SK-N-SH (cell line): ENCODE data around the gene RAVER2. TPM values are rescaled to one million over a fixed set of nuclear protein-coding genes. Genes with fewer than 3 reads are reported as not detected.

Experiments used
- CTCF ChIA-PET: fragments of 300-600, 350-600 bp; formaldehyde crosslinking; extraction: SDS; loops from one replicate; lab custom pipeline; 2021; lab: Yijun Ruan, JAX
- POLR2A ChIA-PET: fragments of 350-600 bp; sonication (Branson Sonifier 250); formaldehyde crosslinking; extraction: SDS; loops from one replicate; lab custom pipeline; 2020; ENCODE audit warnings: antibody characterized with exemption, inconsistent platforms; lab: Yijun Ruan, JAX
- DNase-seq: peaks from one replicate; pipeline ENCODE4 v3.0.0; 2012
- H2AFZ ChIP-seq: fragments of 200-600 bp; sonication (generic); 2 replicates; pipeline ENCODE4 v1.8.1; 2016; ENCODE audit warnings: antibody characterized with exemption, mild to moderate bottlenecking, low read depth
- H3F3A ChIP-seq: fragments of 200-600 bp; sonication (generic); replicated peaks from 2 replicates; pipeline ENCODE3; 2016; ENCODE audit warnings: antibody characterized with exemption, mild to moderate bottlenecking; ENCODE audit not compliant: insufficient read depth
- H3K27ac ChIP-seq, 2 experiments: fragments of 200-500 bp in 1 of 2; fragments of 200-600 bp in 1 of 2; sonication (Bioruptor generic) in 1 of 2; sonication (generic), shearing (Covaris generic) in 1 of 2; 2 replicates each; pipeline versions ENCODE4 v1.5.1 to v1.6.1; 2014 to 2016; ENCODE audit warnings: low read depth in 2 of 2, inconsistent platforms in 1 of 2, low read length in 1 of 2, mild to moderate bottlenecking in 1 of 2, mixed read lengths in 1 of 2
- H3K27me3 ChIP-seq: fragments of 200-600 bp; sonication (generic), shearing (Covaris generic); 2 replicates; pipeline ENCODE4 v1.6.1; 2016; ENCODE audit warnings: mixed run types; ENCODE audit not compliant: insufficient read depth
- H3K36me3 ChIP-seq, 2 experiments: fragments of 200-500 bp in 1 of 2; fragments of 200-600 bp in 1 of 2; sonication (Bioruptor generic) in 1 of 2; sonication (generic) in 1 of 2; replicated peaks in 1 of 2; 2 replicates each; pipeline versions ENCODE3 to v1.5.1; 2014 to 2016; ENCODE audit warnings: low read length in 1 of 2, mild to moderate bottlenecking in 1 of 2; ENCODE audit not compliant: insufficient read depth in 2 of 2, control insufficient read depth in 1 of 2
- H3K4me1 ChIP-seq, 2 experiments: fragments of 200-500 bp in 1 of 2; fragments of 200-600 bp in 1 of 2; sonication (Bioruptor generic) in 1 of 2; sonication (generic), shearing (Covaris generic) in 1 of 2; 2 replicates each; pipeline versions ENCODE4 v1.5.1 to v1.6.1; 2014 to 2016; ENCODE audit warnings: low read depth in 1 of 2, low read length in 1 of 2, mixed run types in 1 of 2; ENCODE audit not compliant: insufficient read depth in 2 of 2, control insufficient read depth in 1 of 2
- H3K4me2 ChIP-seq: fragments of 200-600 bp; sonication (generic), shearing (Covaris generic); 2 replicates; pipeline ENCODE4 v1.6.1; 2017; ENCODE audit warnings: mixed run types
- H3K4me3 ChIP-seq, 2 experiments: fragments of 200-500 bp in 1 of 2; fragments of 200-600 bp in 1 of 2; sonication (Bioruptor generic) in 1 of 2; sonication (generic), shearing (Covaris generic) in 1 of 2; 2 replicates each; pipeline versions ENCODE4 v1.5.1 to v1.8.1; 2014 to 2016; ENCODE audit warnings: low read depth in 2 of 2, inconsistent platforms in 1 of 2, low read length in 1 of 2, mild to moderate bottlenecking in 1 of 2, mixed read lengths in 1 of 2, moderate library complexity in 1 of 2
- H3K79me2 ChIP-seq: fragments of 200-600 bp; sonication (generic); 2 replicates; pipeline ENCODE4 v1.8.1; 2017; ENCODE audit warnings: mild to moderate bottlenecking; ENCODE audit not compliant: insufficient read depth
- H3K9ac ChIP-seq: fragments of 200-600 bp; sonication (generic); 2 replicates; pipeline ENCODE4 v1.6.1; 2017; ENCODE audit warnings: mixed run types
- H3K9me2 ChIP-seq: fragments of 200-600 bp; sonication (generic); 2 replicates; pipeline ENCODE4 v1.6.1; 2017; ENCODE audit warnings: mixed run types
- H3K9me3 ChIP-seq: fragments of 200-600 bp; sonication (generic); 2 replicates; pipeline ENCODE4 v1.6.1; 2017; ENCODE audit warnings: mixed run types, mild to moderate bottlenecking, moderate library complexity
- H4K20me1 ChIP-seq: fragments of 200-600 bp; sonication (generic); 2 replicates; pipeline ENCODE4 v1.6.1; 2017; ENCODE audit warnings: mild to moderate bottlenecking, mixed run types; ENCODE audit not compliant: insufficient read depth
- CHD2 ChIP-seq: fragments of 150-350 bp; IDR thresholded peaks from 2 replicates; pipeline ENCODE4 v1.6.1; 2018; ENCODE audit warnings: low read length; ENCODE audit not compliant: partially characterized antibody
- ELF1 ChIP-seq: IDR thresholded peaks from 2 replicates; pipeline ENCODE4 v1.4.0; 2012
- EP300 ChIP-seq, 2 experiments: IDR thresholded peaks; 2 replicates each; pipeline versions ENCODE4 v1.4.0 to v1.6.1; 2012; ENCODE audit warnings: borderline replicate concordance in 1 of 2, low read depth in 1 of 2, low read length in 1 of 2
- EZH2phosphoT487 ChIP-seq: fragments of 200-600 bp; sonication (generic); IDR thresholded peaks from 2 replicates; pipeline ENCODE4 v1.6.1; 2017; ENCODE audit warnings: low read depth, mixed run types, mild to moderate bottlenecking, antibody characterized with exemption, moderate library complexity, borderline replicate concordance
- FOSL2 ChIP-seq: IDR thresholded peaks from 2 replicates; pipeline ENCODE4 v1.4.0; 2012; ENCODE audit warnings: low read depth, mild to moderate bottlenecking, moderate library complexity, borderline replicate concordance
- FOXJ3 ChIP-seq: sonication (generic); formaldehyde crosslinking; IDR thresholded peaks from 2 replicates; pipeline ENCODE4 v1.5.1; 2020; ENCODE audit warnings: mild to moderate bottlenecking, missing genetic modification reagents
- FOXM1 ChIP-seq: IDR thresholded peaks from 2 replicates; pipeline ENCODE4 v1.4.0; 2012; ENCODE audit warnings: low read depth, mild to moderate bottlenecking
- JUND ChIP-seq: IDR thresholded peaks from 2 replicates; pipeline ENCODE4 v1.4.0; 2012
- MEF2A ChIP-seq: IDR thresholded peaks from 2 replicates; pipeline ENCODE4 v1.4.0; 2012; ENCODE audit warnings: low read depth, borderline replicate concordance
- NFIC ChIP-seq: IDR thresholded peaks from 2 replicates; pipeline ENCODE4 v1.4.0; 2012; ENCODE audit warnings: borderline replicate concordance
- NRF1 ChIP-seq: IDR thresholded peaks from 2 replicates; pipeline ENCODE4 v1.6.1; 2012; ENCODE audit warnings: low read depth, mild to moderate bottlenecking, low read length
- POLR2AphosphoS5 ChIP-seq: IDR thresholded peaks from 2 replicates; pipeline ENCODE4 v1.6.1; 2012; ENCODE audit warnings: low read depth, low read length
- RFX5 ChIP-seq: IDR thresholded peaks from 2 replicates; pipeline ENCODE4 v1.6.1; 2012; ENCODE audit warnings: mild to moderate bottlenecking, improper control_type of control experiment, low read length
- RXRA ChIP-seq: IDR thresholded peaks from 2 replicates; pipeline ENCODE4 v1.4.0; 2012; ENCODE audit warnings: low read depth, mild to moderate bottlenecking, borderline replicate concordance
- SIN3A ChIP-seq: IDR thresholded peaks from 2 replicates; pipeline ENCODE4 v1.6.1; 2012; ENCODE audit warnings: low read depth, mild to moderate bottlenecking, low read length, moderate library complexity, borderline replicate concordance
- TCF12 ChIP-seq: IDR thresholded peaks from 2 replicates; pipeline ENCODE4 v1.4.0; 2012
- WGBS: methylation state at CpG from one replicate; pipeline ENCODE4 v1.1.6; 2017; ENCODE audit warnings: low lambda C conversion rate; 5-methylcytosine and 5-hydroxymethylcytosine counted together
- polyA plus RNA-seq, 3 experiments: library from polyadenylated mRNA; depleted of rRNA; stranded (reverse); fragments of >200 nt; gene quantifications; 2 replicates each; pipeline ENCODE4 v1.2.3, GENCODE V29; 2012
- TF ChIP-seq, protein P1 (sequence below): IDR thresholded peaks from 2 replicates; pipeline ENCODE4 v1.6.1; 2012; ENCODE audit warnings: mild to moderate bottlenecking, low read depth, low read length, moderate library complexity
- TF ChIP-seq, protein P2 (sequence below): fragments of 150-350 bp; IDR thresholded peaks from 2 replicates; pipeline ENCODE4 v1.6.1; 2017; ENCODE audit warnings: antibody characterized with exemption, low read length, low read depth, borderline replicate concordance
- TF ChIP-seq, protein P3 (sequence below): IDR thresholded peaks from 2 replicates; pipeline ENCODE4; 2012
- TF ChIP-seq, protein P4 (sequence below): fragments of 200-600 bp; sonication (generic); IDR thresholded peaks from 2 replicates; pipeline ENCODE4 v1.6.1; 2017; ENCODE audit warnings: antibody characterized with exemption, mild to moderate bottlenecking, moderate library complexity

RAVER2 gene
- polyA plus RNA-seq, 1 of the 3 experiments (the other 2 are of a cell fraction), result 7.3 TPM

DNA sequence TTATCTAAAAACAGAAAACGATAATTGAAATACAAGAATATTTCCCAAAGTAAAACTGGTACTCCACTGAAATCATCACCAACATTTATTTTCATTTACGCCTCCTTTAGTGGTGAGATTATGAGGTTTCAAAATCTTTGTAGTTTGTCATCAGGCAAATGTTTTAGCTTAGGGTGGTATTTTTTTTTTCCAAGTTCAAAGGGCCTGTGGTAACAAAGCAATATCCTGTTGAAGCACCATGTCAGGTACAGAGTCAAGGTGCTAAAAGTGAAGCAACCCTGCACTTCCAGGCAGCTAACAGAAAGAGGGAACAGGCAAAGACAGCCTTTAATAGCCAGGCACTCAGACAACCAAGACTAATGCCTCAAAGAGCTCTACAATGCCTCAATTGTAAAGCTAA, 132.3 kb downstream of the RAVER2 start:
- no peaks in the 10 kb centered on the region for H3K9me2 ChIP-seq
- WGBS, result 91% methylated on average over 2 of the region's 2 CpGs
- H3K4me3 ChIP-seq, result no peak overlapping the region
- DNase-seq, result no peak
- H3K4me1 ChIP-seq, result peaks cover 11 to 36% of the 10 kb centered on the region in 2 experiments; a peak in 3 of 4 replicates
- no peaks in the 10 kb centered on the region for H4K20me1 ChIP-seq
- peaks cover 8% of the 10 kb centered on the region for H3F3A ChIP-seq
- TF ChIP-seq TCF12 (no peak), EP300 (IDR thresholded peaks at IDR 0.05; ENCODE audit: borderline replicate concordance in 1 of 2, low read depth in 1 of 2, low read length in 1 of 2) (no peak), ELF1 (no peak), NFIC (no peak)
- TF ChIP-seq, protein P1, sequence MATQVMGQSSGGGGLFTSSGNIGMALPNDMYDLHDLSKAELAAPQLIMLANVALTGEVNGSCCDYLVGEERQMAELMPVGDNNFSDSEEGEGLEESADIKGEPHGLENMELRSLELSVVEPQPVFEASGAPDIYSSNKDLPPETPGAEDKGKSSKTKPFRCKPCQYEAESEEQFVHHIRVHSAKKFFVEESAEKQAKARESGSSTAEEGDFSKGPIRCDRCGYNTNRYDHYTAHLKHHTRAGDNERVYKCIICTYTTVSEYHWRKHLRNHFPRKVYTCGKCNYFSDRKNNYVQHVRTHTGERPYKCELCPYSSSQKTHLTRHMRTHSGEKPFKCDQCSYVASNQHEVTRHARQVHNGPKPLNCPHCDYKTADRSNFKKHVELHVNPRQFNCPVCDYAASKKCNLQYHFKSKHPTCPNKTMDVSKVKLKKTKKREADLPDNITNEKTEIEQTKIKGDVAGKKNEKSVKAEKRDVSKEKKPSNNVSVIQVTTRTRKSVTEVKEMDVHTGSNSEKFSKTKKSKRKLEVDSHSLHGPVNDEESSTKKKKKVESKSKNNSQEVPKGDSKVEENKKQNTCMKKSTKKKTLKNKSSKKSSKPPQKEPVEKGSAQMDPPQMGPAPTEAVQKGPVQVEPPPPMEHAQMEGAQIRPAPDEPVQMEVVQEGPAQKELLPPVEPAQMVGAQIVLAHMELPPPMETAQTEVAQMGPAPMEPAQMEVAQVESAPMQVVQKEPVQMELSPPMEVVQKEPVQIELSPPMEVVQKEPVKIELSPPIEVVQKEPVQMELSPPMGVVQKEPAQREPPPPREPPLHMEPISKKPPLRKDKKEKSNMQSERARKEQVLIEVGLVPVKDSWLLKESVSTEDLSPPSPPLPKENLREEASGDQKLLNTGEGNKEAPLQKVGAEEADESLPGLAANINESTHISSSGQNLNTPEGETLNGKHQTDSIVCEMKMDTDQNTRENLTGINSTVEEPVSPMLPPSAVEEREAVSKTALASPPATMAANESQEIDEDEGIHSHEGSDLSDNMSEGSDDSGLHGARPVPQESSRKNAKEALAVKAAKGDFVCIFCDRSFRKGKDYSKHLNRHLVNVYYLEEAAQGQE, result no peak
- CTCF ChIA-PET, result interaction anchor here (1.5 kb wide), 1 partner anchor 811 kb away, joined by 5 read pairs; no protein-coding TSS in a partner anchor
- H3K4me2 ChIP-seq, result no peak overlapping the region
- POLR2A ChIA-PET, result no interaction called here
- 0 out of 2 replicates have a peak, but pooled peaks cover 7% of the 10 kb centered on the region for H3K79me2 ChIP-seq
- H3K9ac ChIP-seq, result no peak overlapping the region
- H3K27ac ChIP-seq, result no peak overlapping the region
- H3K36me3 ChIP-seq, result peaks cover 48 to 59% of the 10 kb centered on the region in 2 experiments
- H3K27me3 ChIP-seq, result no peaks in the 10 kb centered on the region
- H3K9me3 ChIP-seq, result no peaks in the 10 kb centered on the region
- no peak overlapping the region for H2AFZ ChIP-seq

DNA sequence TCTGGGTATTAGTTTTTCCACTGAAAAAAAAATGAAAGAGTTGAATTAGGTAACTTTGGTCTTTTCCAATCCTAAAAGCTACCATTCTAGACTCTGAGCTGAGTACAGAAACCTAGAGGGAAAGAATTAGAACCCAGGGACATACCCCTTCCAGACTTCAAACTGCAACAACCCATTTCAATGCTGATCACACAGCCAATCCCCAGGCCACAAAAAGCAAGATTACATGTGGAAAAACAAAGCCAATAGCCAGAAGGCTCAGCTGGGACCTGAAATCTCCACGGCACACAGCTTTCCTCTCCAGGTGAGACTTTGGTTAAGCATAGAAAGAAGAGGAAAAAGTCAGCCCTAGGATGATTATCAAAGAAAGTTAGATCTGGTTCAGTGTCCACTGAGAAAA, 132.7 kb downstream of the RAVER2 start:
- Histone ChIP-seq H3K9me2 (no peaks in the 10 kb centered on the region), H3K4me3 (no peak overlapping the region), H2AFZ (no peak overlapping the region), H3K79me2 (0 out of 2 replicates have a peak, but pooled peaks cover 7% of the 10 kb centered on the region), H3K27me3 (no peaks in the 10 kb centered on the region), H3K4me1 (peaks cover 11 to 36% of the 10 kb centered on the region in 2 experiments; a peak in 3 of 4 replicates), H4K20me1 (no peaks in the 10 kb centered on the region), H3K36me3 (peaks cover 44 to 56% of the 10 kb centered on the region in 2 experiments), H3K27ac (no peak overlapping the region; a peak in 1 of 4 replicates), H3F3A (peaks cover 8% of the 10 kb centered on the region)
- CTCF ChIA-PET, result interaction anchor here (0.8 to 1.5 kb wide), 2 partner anchors 10 to 810 kb away, joined by 3 to 5 read pairs; no protein-coding TSS in a partner anchor
- 94% methylated on average over 1 of the region's 1 CpG for WGBS
- POLR2A ChIA-PET, result no interaction called here
- DNase-seq, result no peak
- TF ChIP-seq NFIC (no peak), CHD2 (no peak), JUND (no peak), EZH2phosphoT487 (no peak), RFX5 (no peak), POLR2AphosphoS5 (no peak), FOSL2 (no peak), RXRA (no peak), FOXJ3 (no peak), TCF12 (no peak), MEF2A (no peak), NRF1 (no peak), SIN3A (no peak), FOXM1 (no peak), EP300 (IDR thresholded peaks at IDR 0.05; ENCODE audit: borderline replicate concordance in 1 of 2, low read depth in 1 of 2, low read length in 1 of 2) (no peak), ELF1 (no peak)
- TF ChIP-seq, protein P2, sequence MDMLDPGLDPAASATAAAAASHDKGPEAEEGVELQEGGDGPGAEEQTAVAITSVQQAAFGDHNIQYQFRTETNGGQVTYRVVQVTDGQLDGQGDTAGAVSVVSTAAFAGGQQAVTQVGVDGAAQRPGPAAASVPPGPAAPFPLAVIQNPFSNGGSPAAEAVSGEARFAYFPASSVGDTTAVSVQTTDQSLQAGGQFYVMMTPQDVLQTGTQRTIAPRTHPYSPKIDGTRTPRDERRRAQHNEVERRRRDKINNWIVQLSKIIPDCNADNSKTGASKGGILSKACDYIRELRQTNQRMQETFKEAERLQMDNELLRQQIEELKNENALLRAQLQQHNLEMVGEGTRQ, result no peak
- TF ChIP-seq, protein P3, sequence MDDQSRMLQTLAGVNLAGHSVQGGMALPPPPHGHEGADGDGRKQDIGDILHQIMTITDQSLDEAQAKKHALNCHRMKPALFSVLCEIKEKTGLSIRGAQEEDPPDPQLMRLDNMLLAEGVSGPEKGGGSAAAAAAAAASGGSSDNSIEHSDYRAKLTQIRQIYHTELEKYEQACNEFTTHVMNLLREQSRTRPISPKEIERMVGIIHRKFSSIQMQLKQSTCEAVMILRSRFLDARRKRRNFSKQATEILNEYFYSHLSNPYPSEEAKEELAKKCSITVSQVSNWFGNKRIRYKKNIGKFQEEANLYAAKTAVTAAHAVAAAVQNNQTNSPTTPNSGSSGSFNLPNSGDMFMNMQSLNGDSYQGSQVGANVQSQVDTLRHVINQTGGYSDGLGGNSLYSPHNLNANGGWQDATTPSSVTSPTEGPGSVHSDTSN, result no peak
- TF ChIP-seq, protein P4, sequence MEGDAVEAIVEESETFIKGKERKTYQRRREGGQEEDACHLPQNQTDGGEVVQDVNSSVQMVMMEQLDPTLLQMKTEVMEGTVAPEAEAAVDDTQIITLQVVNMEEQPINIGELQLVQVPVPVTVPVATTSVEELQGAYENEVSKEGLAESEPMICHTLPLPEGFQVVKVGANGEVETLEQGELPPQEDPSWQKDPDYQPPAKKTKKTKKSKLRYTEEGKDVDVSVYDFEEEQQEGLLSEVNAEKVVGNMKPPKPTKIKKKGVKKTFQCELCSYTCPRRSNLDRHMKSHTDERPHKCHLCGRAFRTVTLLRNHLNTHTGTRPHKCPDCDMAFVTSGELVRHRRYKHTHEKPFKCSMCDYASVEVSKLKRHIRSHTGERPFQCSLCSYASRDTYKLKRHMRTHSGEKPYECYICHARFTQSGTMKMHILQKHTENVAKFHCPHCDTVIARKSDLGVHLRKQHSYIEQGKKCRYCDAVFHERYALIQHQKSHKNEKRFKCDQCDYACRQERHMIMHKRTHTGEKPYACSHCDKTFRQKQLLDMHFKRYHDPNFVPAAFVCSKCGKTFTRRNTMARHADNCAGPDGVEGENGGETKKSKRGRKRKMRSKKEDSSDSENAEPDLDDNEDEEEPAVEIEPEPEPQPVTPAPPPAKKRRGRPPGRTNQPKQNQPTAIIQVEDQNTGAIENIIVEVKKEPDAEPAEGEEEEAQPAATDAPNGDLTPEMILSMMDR, result no peak
- TF ChIP-seq, all 33 proteins: peak for 0
- Histone ChIP-seq H3K9ac (no peak overlapping the region), H3K4me2 (no peak overlapping the region), H3K9me3 (no peaks in the 10 kb centered on the region)
